K562 (cell line): ENCODE measurements around the gene CHD5. TPM values are rescaled to one million over a fixed set of nuclear protein-coding genes. Genes with fewer than 3 reads are reported as not detected.

Source experiments
- ATF6 ChIP-seq: sonication (generic); formaldehyde crosslinking; IDR thresholded peaks from 2 replicates; pipeline ENCODE4 v1.4.0; 2020; ENCODE audit warnings: mild to moderate bottlenecking, missing genetic modification reagents
- BCOR ChIP-seq: fragments of 450-650 bp; IDR thresholded peaks from 2 replicates; pipeline ENCODE4 v1.6.1; 2016
- KLF16 ChIP-seq: IDR thresholded peaks from 2 replicates; pipeline ENCODE4 v1.6.1; 2016; ENCODE audit warnings: antibody characterized with exemption
- L3MBTL2 ChIP-seq: fragments of 450-650 bp; IDR thresholded peaks from 2 replicates; pipeline ENCODE4 v1.6.1; 2016; ENCODE audit warnings: mild to moderate bottlenecking, moderate library complexity
- MNT ChIP-seq, 2 experiments: fragments of 450-650 bp; conservative IDR thresholded peaks; 2 replicates each; pipeline ENCODE4 v1.6.1; 2017; ENCODE audit warnings: mild to moderate bottlenecking in 2 of 2, moderate library complexity in 2 of 2
- PRDM10 ChIP-seq: fragments of 450-650 bp; IDR thresholded peaks from 2 replicates; pipeline ENCODE4 v1.6.1; 2018; ENCODE audit not compliant: partially characterized antibody
- SP1 ChIP-seq: sonication (generic); formaldehyde crosslinking; IDR thresholded peaks from 2 replicates; pipeline ENCODE4 v1.8.1; 2022; ENCODE audit warnings: mild to moderate bottlenecking, missing genetic modification reagents
- TFAP4 ChIP-seq: sonication (generic); formaldehyde crosslinking; IDR thresholded peaks from 2 replicates; pipeline ENCODE4 v1.8.0; 2022; ENCODE audit warnings: missing genetic modification reagents, mild to moderate bottlenecking, moderate library complexity, borderline replicate concordance
- USF2 ChIP-seq: sonication (generic); formaldehyde crosslinking; IDR thresholded peaks from 2 replicates; pipeline ENCODE4 v1.5.0; 2020; ENCODE audit warnings: missing genetic modification reagents
- ZNF146 ChIP-seq: IDR thresholded peaks from one replicate; pipeline ENCODE4 v1.6.1; 2018; ENCODE audit warnings: missing compliant biosample characterization; ENCODE audit not compliant: unreplicated experiment
- ZNF717 ChIP-seq: fragments of 250-450 bp; sonication (Bioruptor Pico); IDR thresholded peaks from 2 replicates; pipeline ENCODE4 v1.5.0; 2021
- polyA plus RNA-seq, 8 experiments: library from polyadenylated mRNA; depleted of rRNA in 4 of 8; stranded (reverse) in 5 of 8; unstranded in 3 of 8; fragments of >200 nt; fragmentation: Nextera tagmentation in 2 of 8; fragmentation: Illumina TruSeq in 1 of 8; extraction: Ambion mirVana in 2 of 8; extraction: Trizol in 1 of 8; gene quantifications; 2 replicates each; pipeline versions ENCODE4 v1.2.1 to v1.2.3, GENCODE V29; 2011 to 2014; ENCODE audit warnings: inconsistent platforms in 1 of 8, missing spikeins in 1 of 8
- total RNA-seq, 7 experiments: library from RNA; depleted of rRNA in 6 of 7; stranded (reverse); fragments of >200 nt in 6 of 7; fragmentation: Illumina TruSeq in 2 of 7; extraction: Trizol in 2 of 7; gene quantifications; 2 replicates each; pipeline versions ENCODE4 v1.2.1 to v1.2.3, GENCODE V29; 2011 to 2021; ENCODE audit warnings: low replicate concordance in 1 of 7

The CHD5 gene
- total and polyA plus RNA-seq, 9 of the 15 experiments (the other 6 are each of a cell fraction or from before 2014, with no cell fraction given), result 0.03 to 0.52 (median 0.11) TPM; not detected in 2

- TF ChIP-seq ATF6 (CRISPR knock-in tag) (no peak), PRDM10 (peak; percentile 39), TFAP4 (CRISPR knock-in tag) (peak; percentile 22; the same call in 1 of the 2 replicates), MNT (conservative IDR thresholded peaks at IDR 0.05) (peak; percentile 76 to 78), BCOR (0 out of 2 replicates have a peak, but pooled peaks have one; percentile 8), SP1 (CRISPR knock-in tag) (0 out of 2 replicates have a peak, but pooled peaks have one; percentile 23), L3MBTL2 (peak; percentile 94), USF2 (CRISPR knock-in tag) (peak; percentile 54; the same call in 1 of the 2 replicates), ZNF146 (CRISPR knock-in tag) (no peak), KLF16 (no peak), ZNF717 (CRISPR knock-in tag) (no peak)
Observed at GRCh38 chr1:6148497-6149241, 31.5 kb downstream of the CHD5 start (continued).
